Endothelial cell (in vitro differentiated cells): ENCODE measurements around the gene BSPRY. TPM values are rescaled to one million over a fixed set of nuclear protein-coding genes. Genes with fewer than 3 reads are reported as not detected.

ENCODE experiments used
- DNase-seq: peaks from one replicate; pipeline ENCODE4 v3.0.0; 2021; ENCODE audit warnings: low spot score
- H3K27ac Mint-ChIP-seq: one replicate; pipeline ENCODE4 v1.8.0; 2021; ENCODE audit warnings: mixed read lengths, inconsistent platforms; ENCODE audit not compliant: unreplicated experiment
- H3K27me3 Mint-ChIP-seq: one replicate; pipeline ENCODE4 v1.8.0; 2021; ENCODE audit warnings: mild to moderate bottlenecking, moderate library complexity, mixed read lengths, inconsistent platforms; ENCODE audit not compliant: unreplicated experiment
- H3K36me3 Mint-ChIP-seq: one replicate; pipeline ENCODE4 v1.8.0; 2021; ENCODE audit warnings: mild to moderate bottlenecking, low read depth, mixed read lengths, inconsistent platforms; ENCODE audit not compliant: unreplicated experiment
- H3K4me1 Mint-ChIP-seq: one replicate; pipeline ENCODE4 v1.8.0; 2021; ENCODE audit warnings: mild to moderate bottlenecking, mixed read lengths, inconsistent platforms; ENCODE audit not compliant: unreplicated experiment
- H3K4me3 Mint-ChIP-seq: one replicate; pipeline ENCODE4 v1.8.0; 2021; ENCODE audit warnings: mild to moderate bottlenecking, mixed read lengths, inconsistent platforms; ENCODE audit not compliant: unreplicated experiment
- H3K9me3 Mint-ChIP-seq: one replicate; pipeline ENCODE4 v1.8.0; 2021; ENCODE audit warnings: mixed read lengths, inconsistent platforms; ENCODE audit not compliant: unreplicated experiment
- total RNA-seq: library from RNA; stranded (reverse); fragmentation: NEBNext Ultra II Directional; extraction: Animal tissue kit (Norgen Biotek cat#: 25700); gene quantifications from one replicate; pipeline ENCODE4 v1.2.1, GENCODE V29; 2021; ENCODE audit not compliant: unreplicated experiment
- TF ChIP-seq, protein P1 (sequence below): fragments of 200-600 bp; sonication (generic); IDR thresholded peaks from one replicate; pipeline ENCODE4 v1.5.0; 2021; ENCODE audit warnings: antibody characterized with exemption; ENCODE audit not compliant: unreplicated experiment

BSPRY gene
- total RNA-seq, 1 donor from 2014 or later: 0.15 TPM

DNA sequence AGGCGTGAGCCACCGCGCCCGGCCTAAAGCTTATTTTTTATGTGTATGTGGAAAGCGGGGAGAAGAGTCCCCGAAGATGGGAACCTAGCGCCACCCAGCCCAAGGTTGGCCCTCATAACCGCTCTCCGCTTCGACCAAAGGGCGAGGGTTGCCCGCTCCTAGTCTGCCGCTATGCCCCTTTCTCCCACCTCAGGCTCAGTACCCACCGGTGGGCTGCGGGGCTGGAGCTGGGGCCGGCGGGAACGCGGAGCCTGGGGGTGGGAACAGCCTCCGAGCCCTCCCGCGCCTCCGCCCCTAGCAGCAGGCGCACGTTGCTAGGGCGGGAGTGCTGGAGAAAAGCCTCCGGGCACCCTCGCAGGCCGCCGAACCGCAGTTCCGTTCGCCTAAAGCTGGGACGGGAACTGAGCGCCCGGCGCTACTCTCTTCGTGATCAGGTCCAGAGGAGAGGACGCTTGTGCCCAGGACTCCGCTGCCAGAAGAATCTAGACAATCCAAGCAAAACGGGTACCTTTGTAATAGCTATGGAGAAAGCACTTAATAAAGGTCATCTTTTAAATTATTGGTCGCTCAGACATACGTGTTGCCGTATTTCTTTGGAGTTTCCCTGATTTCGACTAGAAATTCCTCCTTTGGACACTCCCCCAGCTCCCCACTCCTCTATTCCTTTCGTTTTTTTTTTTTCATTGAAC is 9.2 kb upstream of the BSPRY start, which contains the start of gene WDR31:
WDR31 (minus strand) TSS at position 265 of the 689 bp plus-strand sequence. CDS start 8,253 bp downstream, outside the sequence.
- H3K36me3 Mint-ChIP-seq: no peaks in the 10 kb centered on the region
- H3K4me3 Mint-ChIP-seq: peak within 1 kb of the TSS; percentile 89
- peaks cover 5% of the 10 kb centered on the region for H3K27me3 Mint-ChIP-seq
- H3K4me1 Mint-ChIP-seq: no peaks in the 10 kb centered on the region
- H3K9me3 Mint-ChIP-seq: no peaks in the 10 kb centered on the region
- DNase-seq: peak; percentile 83
- peak within 1 kb of the TSS; percentile 49 for H3K27ac Mint-ChIP-seq
- TF ChIP-seq, protein P1, sequence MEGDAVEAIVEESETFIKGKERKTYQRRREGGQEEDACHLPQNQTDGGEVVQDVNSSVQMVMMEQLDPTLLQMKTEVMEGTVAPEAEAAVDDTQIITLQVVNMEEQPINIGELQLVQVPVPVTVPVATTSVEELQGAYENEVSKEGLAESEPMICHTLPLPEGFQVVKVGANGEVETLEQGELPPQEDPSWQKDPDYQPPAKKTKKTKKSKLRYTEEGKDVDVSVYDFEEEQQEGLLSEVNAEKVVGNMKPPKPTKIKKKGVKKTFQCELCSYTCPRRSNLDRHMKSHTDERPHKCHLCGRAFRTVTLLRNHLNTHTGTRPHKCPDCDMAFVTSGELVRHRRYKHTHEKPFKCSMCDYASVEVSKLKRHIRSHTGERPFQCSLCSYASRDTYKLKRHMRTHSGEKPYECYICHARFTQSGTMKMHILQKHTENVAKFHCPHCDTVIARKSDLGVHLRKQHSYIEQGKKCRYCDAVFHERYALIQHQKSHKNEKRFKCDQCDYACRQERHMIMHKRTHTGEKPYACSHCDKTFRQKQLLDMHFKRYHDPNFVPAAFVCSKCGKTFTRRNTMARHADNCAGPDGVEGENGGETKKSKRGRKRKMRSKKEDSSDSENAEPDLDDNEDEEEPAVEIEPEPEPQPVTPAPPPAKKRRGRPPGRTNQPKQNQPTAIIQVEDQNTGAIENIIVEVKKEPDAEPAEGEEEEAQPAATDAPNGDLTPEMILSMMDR: no peak

DNA sequence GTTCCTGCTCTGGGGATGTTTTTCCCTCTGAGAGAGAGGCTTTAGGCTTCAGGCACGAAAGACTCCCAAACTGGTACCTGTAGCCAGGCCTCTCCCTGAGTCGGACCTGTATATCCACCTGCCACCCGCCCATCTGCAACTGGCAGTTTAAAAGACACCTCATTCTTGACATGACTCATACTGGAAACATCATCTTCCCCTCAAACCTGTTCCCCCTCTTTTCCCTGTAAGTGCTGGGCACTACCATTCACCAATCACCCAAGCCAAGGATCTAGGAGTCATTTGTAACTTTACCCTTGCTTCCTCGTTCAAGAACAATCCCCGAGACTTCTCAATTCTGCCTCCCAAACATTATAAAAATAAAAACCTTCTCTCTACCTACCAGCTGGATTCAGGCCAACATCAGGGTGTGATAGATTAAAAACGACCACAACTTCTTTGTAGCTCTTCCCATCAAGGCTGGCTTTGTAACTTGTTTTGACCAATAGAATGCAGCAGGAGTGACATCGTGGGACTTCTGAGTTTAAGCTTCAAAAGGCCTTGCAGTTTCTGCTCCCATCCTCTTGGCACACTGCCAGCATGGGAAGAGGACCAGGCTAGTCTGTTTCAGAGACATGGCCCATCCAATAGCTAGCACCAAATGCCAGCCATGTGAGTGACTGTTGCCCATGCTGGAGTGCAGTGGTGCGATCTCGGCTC is 7.5 kb upstream of the BSPRY start:
- Mint-ChIP-seq H3K4me1 (no peaks in the 10 kb centered on the region), H3K36me3 (no peaks in the 10 kb centered on the region), H3K27ac (no peak overlapping the region), H3K4me3 (peak overlapping the region; percentile 29), H3K27me3 (peaks cover 5% of the 10 kb centered on the region), H3K9me3 (no peaks in the 10 kb centered on the region)
- DNase-seq: no peak
- TF ChIP-seq, protein P1: no peak

DNA sequence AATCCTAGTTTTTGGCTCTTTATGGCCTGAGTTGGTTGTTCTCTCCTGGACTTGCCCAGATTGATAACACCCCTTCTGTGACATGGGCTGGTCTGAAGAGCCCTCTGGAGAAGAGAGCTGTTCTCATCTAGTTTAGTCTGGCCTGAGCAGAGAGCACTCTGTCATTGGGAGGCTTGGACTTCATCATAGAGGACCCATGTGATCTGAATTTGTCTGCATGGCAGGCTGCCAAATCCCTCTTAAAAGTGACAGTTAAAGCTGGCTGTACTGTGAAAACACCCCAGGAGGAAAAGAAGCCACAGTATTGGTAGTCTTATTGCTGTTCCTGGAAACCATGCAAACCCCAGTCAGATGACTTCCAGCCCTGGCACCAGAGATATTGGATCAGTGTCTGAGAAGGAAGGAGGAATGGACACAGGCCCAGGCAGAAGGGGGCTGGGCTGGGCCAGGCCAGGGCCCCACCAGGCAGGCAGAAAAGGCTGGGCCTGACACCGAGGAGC is 5.6 kb upstream of the BSPRY start:
- H3K4me1 Mint-ChIP-seq: no peaks in the 10 kb centered on the region
- no peak overlapping the region for H3K4me3 Mint-ChIP-seq
- no peaks in the 10 kb centered on the region for H3K9me3 Mint-ChIP-seq
- DNase-seq: no peak
- H3K27me3 Mint-ChIP-seq: peaks cover 5% of the 10 kb centered on the region
- TF ChIP-seq, protein P1: no peak
- H3K36me3 Mint-ChIP-seq: no peaks in the 10 kb centered on the region
- H3K27ac Mint-ChIP-seq: no peak overlapping the region

DNA sequence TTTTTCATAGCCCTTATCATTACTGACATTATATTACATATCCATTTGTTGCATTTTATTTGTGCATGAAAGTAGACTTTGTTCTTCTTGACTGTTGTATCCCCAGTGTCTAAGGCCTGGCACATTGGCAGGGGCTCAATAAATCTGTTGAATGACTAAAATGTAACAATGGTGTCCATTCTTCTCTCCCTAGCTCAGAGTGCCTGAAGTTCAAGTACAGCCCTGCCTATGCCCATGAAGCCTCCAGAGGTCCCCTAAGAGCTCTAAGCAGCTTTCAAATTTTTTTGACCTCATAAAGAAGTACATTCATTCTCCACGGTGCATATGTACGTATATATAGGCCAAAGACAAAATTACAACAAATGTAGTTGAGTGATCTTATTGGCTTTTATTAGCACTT is 4.2 kb upstream of the BSPRY start:
- no peaks in the 10 kb centered on the region for H3K9me3 Mint-ChIP-seq
- peaks cover 2% of the 10 kb centered on the region for H3K4me1 Mint-ChIP-seq
- no peak overlapping the region for H3K27ac Mint-ChIP-seq
- H3K27me3 Mint-ChIP-seq: peaks cover 12% of the 10 kb centered on the region
- DNase-seq: no peak
- no peak overlapping the region for H3K4me3 Mint-ChIP-seq
- no peaks in the 10 kb centered on the region for H3K36me3 Mint-ChIP-seq
- TF ChIP-seq, protein P1: no peak

DNA sequence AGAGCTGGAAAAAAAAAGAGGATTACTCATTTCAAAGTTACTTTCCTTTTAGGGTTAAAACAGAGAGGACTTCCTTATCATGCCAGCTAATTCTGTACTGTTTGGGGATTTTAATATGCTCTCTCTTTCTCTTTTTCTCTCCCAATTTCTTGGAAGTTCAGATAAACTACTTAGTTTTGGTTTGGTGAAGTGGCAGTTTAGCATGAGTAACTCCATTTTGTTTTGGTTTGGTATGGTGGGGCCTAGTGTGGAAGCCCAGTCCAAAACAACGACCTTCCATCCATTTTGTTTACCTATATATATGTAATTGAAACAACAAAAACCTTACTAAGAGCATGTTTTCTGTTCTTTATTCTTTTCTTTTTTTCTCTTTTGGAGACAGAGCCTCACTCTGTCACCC is 3.7 kb upstream of the BSPRY start:
- H3K4me1 Mint-ChIP-seq: peaks cover 5% of the 10 kb centered on the region
- peaks cover 14% of the 10 kb centered on the region for H3K27me3 Mint-ChIP-seq
- TF ChIP-seq, protein P1: no peak
- H3K4me3 Mint-ChIP-seq: no peak overlapping the region
- no peaks in the 10 kb centered on the region for H3K36me3 Mint-ChIP-seq
- no peak for DNase-seq
- no peaks in the 10 kb centered on the region for H3K9me3 Mint-ChIP-seq
- no peak overlapping the region for H3K27ac Mint-ChIP-seq
